Small intestine (tissue), 7 donors: ENCODE results near the gene UNC13A. TPM values are rescaled to one million over a fixed set of nuclear protein-coding genes. Genes with fewer than 3 reads are reported as not detected.

ENCODE experiments used
- DNase-seq, 2 donors: peaks; one replicate each; pipeline versions ENCODE4 v3.0.0 to v3.0.0-alpha.2; 2013
- FAIRE-seq: peaks from 2 replicates; lab custom pipeline; 2012; peaks lifted over from hg19 to GRCh38; lab: Jason Lieb, UNC
- H3K27ac ChIP-seq, 3 donors: one replicate each; pipeline ENCODE4 v1.5.1; 2013; ENCODE audit warnings: low read length in 2 of 3, mild to moderate bottlenecking in 2 of 3, control low read depth in 1 of 3, inconsistent platforms in 1 of 3, low read depth in 1 of 3, moderate library complexity in 1 of 3
- H3K27me3 ChIP-seq, 3 donors: one replicate each; pipeline ENCODE4 v1.6.1; 2013; ENCODE audit warnings: low read length in 3 of 3, inconsistent platforms in 1 of 3; ENCODE audit not compliant: control insufficient read depth in 3 of 3, insufficient read depth in 3 of 3
- H3K36me3 ChIP-seq, 3 donors: one replicate each; pipeline ENCODE4 v1.6.1; 2013; ENCODE audit warnings: low read length in 3 of 3, inconsistent platforms in 1 of 3, low read depth in 1 of 3, mild to moderate bottlenecking in 1 of 3, moderate library complexity in 1 of 3; ENCODE audit not compliant: control insufficient read depth in 3 of 3, insufficient read depth in 2 of 3
- H3K4me1 ChIP-seq, 3 donors: one replicate each; pipeline ENCODE4 v1.6.1; 2013; ENCODE audit warnings: low read length in 2 of 3, inconsistent platforms in 1 of 3, low read depth in 1 of 3, mild to moderate bottlenecking in 1 of 3, moderate library complexity in 1 of 3; ENCODE audit not compliant: control insufficient read depth in 3 of 3, insufficient read depth in 2 of 3
- H3K4me3 ChIP-seq, 3 donors: one replicate each; pipeline ENCODE4 v1.5.1; 2013; ENCODE audit warnings: low read length in 3 of 3, control low read depth in 1 of 3, inconsistent platforms in 1 of 3, low read depth in 1 of 3, mild to moderate bottlenecking in 1 of 3, moderate library complexity in 1 of 3
- H3K9me3 ChIP-seq, 2 donors: one replicate each; pipeline ENCODE4 v1.6.1; 2013; ENCODE audit warnings: low read depth in 1 of 2, low read length in 1 of 2; ENCODE audit not compliant: control insufficient read depth in 2 of 2, insufficient read depth in 1 of 2
- WGBS, 3 donors: extraction: QIAGEN DNeasy Blood & Tissue Kit; methylation state at CpG; one replicate each; pipeline ENCODE4 v1.1.7; 2013; 5-methylcytosine and 5-hydroxymethylcytosine counted together
- polyA plus RNA-seq, 4 donors: library from polyadenylated mRNA; stranded (reverse) in 3 of 4; unstranded in 1 of 4; fragments of 200-250 nt in 3 of 4; fragments of 120-200 nt in 1 of 4; gene quantifications; one replicate each; pipeline versions ENCODE4 v1.2.1 to v1.2.3, GENCODE V29; 2013
- donor health status: healthy with polysubstance abuse.
- donor health status: control.
- donor health status: control.
- donor health status: Bipolar disorder and iron deficiency.
- donor health status: healthy.

Gene UNC13A
- polyA plus RNA-seq, 4 donors, result 0.78 to 1.1 TPM; not detected in 2

GRCh38 chr19:17669419-17669818, 18.7 kb downstream of the UNC13A start:
- Histone ChIP-seq H3K4me1 (no peaks in the 10 kb centered on the region), H3K27me3 (peaks cover 0 to 1% (median 0%) of the 10 kb centered on the region in 3 donors), H3K36me3 (no peaks in the 10 kb centered on the region), H3K9me3 (peaks cover 0 to 14% of the 10 kb centered on the region in 2 donors), H3K4me3 (no peak overlapping the region), H3K27ac (no peak overlapping the region)
- DNase-seq, result no peak
- FAIRE-seq, result no peak
- WGBS, 3 donors, result 79 to 84% (median 81%) methylated on average over 8 to 9 of the region's 9 CpGs

GRCh38 chr19:17665058-17665457, 23.1 kb downstream of the UNC13A start:
- DNase-seq, result no peak
- 73 to 84% (median 80%) methylated on average over 2 of the region's 2 CpGs for WGBS, 3 donors
- Histone ChIP-seq H3K27ac (no peak overlapping the region), H3K27me3 (peaks cover 0 to 1% (median 0%) of the 10 kb centered on the region in 3 donors), H3K4me1 (no peaks in the 10 kb centered on the region), H3K4me3 (no peak overlapping the region), H3K9me3 (peaks cover 0 to 22% of the 10 kb centered on the region in 2 donors), H3K36me3 (no peaks in the 10 kb centered on the region)
- no peak for FAIRE-seq

- 68 to 74% (median 71%) methylated on average over 7 of the region's 7 CpGs for WGBS, 3 donors
- Histone ChIP-seq H3K36me3 (no peaks in the 10 kb centered on the region), H3K4me3 (no peak overlapping the region), H3K4me1 (no peaks in the 10 kb centered on the region), H3K9me3 (peaks cover 0 to 14% of the 10 kb centered on the region in 2 donors), H3K27ac (no peak overlapping the region), H3K27me3 (no peaks in the 10 kb centered on the region)
- no peak for DNase-seq
- FAIRE-seq, result no peak
Observed at GRCh38 chr19:17659996-17660395, 28.2 kb downstream of the UNC13A start.

- no peak overlapping the region for H3K4me3 ChIP-seq
- no peaks in the 10 kb centered on the region for H3K27me3 ChIP-seq
- H3K36me3 ChIP-seq, result no peaks in the 10 kb centered on the region
- H3K27ac ChIP-seq, result no peak overlapping the region
- H3K4me1 ChIP-seq, result no peaks in the 10 kb centered on the region
- WGBS, 3 donors, result 25 to 40% (median 39%) methylated on average over 3 of the region's 3 CpGs
- FAIRE-seq, result no peak
- no peak for DNase-seq
- H3K9me3 ChIP-seq, result peaks cover 0 to 6% of the 10 kb centered on the region in 2 donors
Observed at GRCh38 chr19:17658666-17659065, 29.5 kb downstream of the UNC13A start.

GRCh38 chr19:17658240-17658639, 29.9 kb downstream of the UNC13A start:
- 79 to 81% (median 80%) methylated on average over 6 of the region's 6 CpGs for WGBS, 3 donors

GRCh38 chr19:17656970-17657369, 31.2 kb downstream of the UNC13A start:
- no peaks in the 10 kb centered on the region for H3K4me1 ChIP-seq
- DNase-seq (no peak), FAIRE-seq (no peak)
- no peak overlapping the region for H3K4me3 ChIP-seq
- H3K27me3 ChIP-seq, result no peaks in the 10 kb centered on the region
- H3K36me3 ChIP-seq, result no peaks in the 10 kb centered on the region
- H3K9me3 ChIP-seq, result peaks cover 0 to 6% of the 10 kb centered on the region in 2 donors
- no peak overlapping the region for H3K27ac ChIP-seq
- WGBS, 3 donors, result 69 to 84% (median 72%) methylated on average over 8 of the region's 8 CpGs

More at GRCh38 chr19:17658240-17658639, 29.9 kb downstream of the UNC13A start:
- peaks cover 0 to 6% of the 10 kb centered on the region in 2 donors for H3K9me3 ChIP-seq
- H3K4me3 ChIP-seq, result no peak overlapping the region
- H3K27me3 ChIP-seq, result no peaks in the 10 kb centered on the region
- no peak for FAIRE-seq
- H3K27ac ChIP-seq, result no peak overlapping the region
- H3K36me3 ChIP-seq, result no peaks in the 10 kb centered on the region
- no peaks in the 10 kb centered on the region for H3K4me1 ChIP-seq
- no peak for DNase-seq

- H3K27ac ChIP-seq, result no peak overlapping the region
- no peaks in the 10 kb centered on the region for H3K27me3 ChIP-seq
- 51 to 77% (median 65%) methylated on average over 22 to 25 of the region's 25 CpGs for WGBS, 3 donors
- peaks cover 0 to 6% of the 10 kb centered on the region in 2 donors for H3K9me3 ChIP-seq
- no peaks in the 10 kb centered on the region for H3K36me3 ChIP-seq
- no peaks in the 10 kb centered on the region for H3K4me1 ChIP-seq
- no peak overlapping the region for H3K4me3 ChIP-seq
- no peak for FAIRE-seq
- no peak for DNase-seq
Observed at GRCh38 chr19:17655751-17656472, 32.2 kb downstream of the UNC13A start.

- H3K4me3 ChIP-seq, result no peak overlapping the region
- H3K4me1 ChIP-seq, result no peaks in the 10 kb centered on the region
- FAIRE-seq, result no peak
- no peak overlapping the region for H3K27ac ChIP-seq
- H3K36me3 ChIP-seq, result no peaks in the 10 kb centered on the region
- no peak for DNase-seq
- H3K27me3 ChIP-seq, result no peaks in the 10 kb centered on the region
- H3K9me3 ChIP-seq, result peaks cover 0 to 6% of the 10 kb centered on the region in 2 donors
- WGBS, 3 donors, result 21 to 66% (median 59%) methylated on average over 4 to 9 of the region's 9 CpGs
Observed at GRCh38 chr19:17654993-17655392, 33.2 kb downstream of the UNC13A start.
